GM10266 (cell line): ENCODE results near the gene BCOR.

ENCODE experiments used
- DNase-seq: peaks from one replicate; pipeline ENCODE4 v3.0.0; 2012; ENCODE audit errors: extremely low spot score
- TF ChIP-seq, protein P1 (sequence below): IDR thresholded peaks from 2 replicates; pipeline ENCODE4 v1.5.1; 2012; ENCODE audit warnings: mild to moderate bottlenecking, low read depth; ENCODE audit not compliant: control insufficient read depth, insufficient read depth; ENCODE audit errors: missing control alignments

Gene BCOR

DNA sequence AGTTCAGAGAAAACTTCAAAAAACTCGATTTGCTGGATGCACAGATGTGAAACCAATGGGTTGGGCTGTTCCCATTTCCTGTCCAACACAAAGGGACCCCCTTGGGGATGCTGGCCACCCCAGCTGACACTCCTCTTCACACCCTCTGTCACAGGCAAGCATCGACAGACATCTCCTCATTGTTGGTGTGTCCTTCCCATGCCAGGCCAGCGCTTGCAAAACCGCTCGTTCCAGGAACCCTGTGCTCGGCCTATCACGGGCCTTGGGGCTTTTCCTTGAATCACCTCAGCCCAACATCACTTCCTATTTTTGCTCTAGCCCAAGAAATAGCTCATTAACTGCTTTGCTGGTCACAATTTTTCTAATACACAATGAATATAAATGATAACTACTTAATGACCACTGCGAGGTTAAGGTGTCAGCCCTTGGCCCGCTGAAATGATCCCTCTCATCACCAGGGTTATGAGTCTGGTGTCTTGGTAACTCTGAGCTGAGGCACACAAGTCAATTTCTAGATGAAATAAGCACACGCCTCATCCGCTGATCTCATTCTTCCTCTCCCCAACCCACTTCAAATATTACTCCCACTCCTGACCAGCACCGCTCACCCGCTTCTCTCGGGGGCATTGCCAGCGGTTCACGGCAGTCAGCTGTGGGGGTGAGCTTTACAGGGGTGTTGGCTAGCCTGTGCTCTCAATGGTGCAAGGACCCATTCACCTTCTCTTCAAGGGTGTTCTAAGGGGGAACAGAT, 32.3 kb downstream of the BCOR start:
- TF ChIP-seq, protein P1, sequence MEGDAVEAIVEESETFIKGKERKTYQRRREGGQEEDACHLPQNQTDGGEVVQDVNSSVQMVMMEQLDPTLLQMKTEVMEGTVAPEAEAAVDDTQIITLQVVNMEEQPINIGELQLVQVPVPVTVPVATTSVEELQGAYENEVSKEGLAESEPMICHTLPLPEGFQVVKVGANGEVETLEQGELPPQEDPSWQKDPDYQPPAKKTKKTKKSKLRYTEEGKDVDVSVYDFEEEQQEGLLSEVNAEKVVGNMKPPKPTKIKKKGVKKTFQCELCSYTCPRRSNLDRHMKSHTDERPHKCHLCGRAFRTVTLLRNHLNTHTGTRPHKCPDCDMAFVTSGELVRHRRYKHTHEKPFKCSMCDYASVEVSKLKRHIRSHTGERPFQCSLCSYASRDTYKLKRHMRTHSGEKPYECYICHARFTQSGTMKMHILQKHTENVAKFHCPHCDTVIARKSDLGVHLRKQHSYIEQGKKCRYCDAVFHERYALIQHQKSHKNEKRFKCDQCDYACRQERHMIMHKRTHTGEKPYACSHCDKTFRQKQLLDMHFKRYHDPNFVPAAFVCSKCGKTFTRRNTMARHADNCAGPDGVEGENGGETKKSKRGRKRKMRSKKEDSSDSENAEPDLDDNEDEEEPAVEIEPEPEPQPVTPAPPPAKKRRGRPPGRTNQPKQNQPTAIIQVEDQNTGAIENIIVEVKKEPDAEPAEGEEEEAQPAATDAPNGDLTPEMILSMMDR: no peak
- DNase-seq: no peak

DNA sequence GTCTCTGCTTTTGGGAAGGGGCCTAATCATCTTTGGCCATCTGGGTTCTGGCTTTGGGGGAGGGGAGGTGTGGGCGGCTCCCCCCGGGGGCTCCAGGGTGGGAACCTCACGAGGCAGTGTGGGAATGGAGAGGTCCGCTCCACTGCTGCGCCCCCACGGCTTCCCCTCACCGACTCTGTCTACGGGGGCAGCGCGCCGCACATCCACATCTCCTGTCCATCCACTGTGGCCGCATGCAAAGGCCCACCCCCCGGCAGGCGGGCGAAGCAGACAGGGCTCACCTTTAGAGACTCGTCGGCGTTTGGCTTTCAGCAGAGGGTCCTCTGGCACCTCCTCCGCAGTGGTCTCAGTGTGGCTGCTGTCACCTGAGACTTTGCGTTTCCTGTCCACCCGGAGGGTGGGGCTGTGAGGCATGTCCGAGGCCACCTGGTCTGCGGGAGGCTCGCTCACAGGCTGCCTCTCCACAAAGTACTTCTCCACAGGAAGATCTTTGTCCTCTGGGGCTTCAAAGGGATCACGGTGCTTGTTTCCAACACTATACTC, 33.6 kb downstream of the BCOR start:
- no peak for DNase-seq
- TF ChIP-seq, protein P1: no peak

DNA sequence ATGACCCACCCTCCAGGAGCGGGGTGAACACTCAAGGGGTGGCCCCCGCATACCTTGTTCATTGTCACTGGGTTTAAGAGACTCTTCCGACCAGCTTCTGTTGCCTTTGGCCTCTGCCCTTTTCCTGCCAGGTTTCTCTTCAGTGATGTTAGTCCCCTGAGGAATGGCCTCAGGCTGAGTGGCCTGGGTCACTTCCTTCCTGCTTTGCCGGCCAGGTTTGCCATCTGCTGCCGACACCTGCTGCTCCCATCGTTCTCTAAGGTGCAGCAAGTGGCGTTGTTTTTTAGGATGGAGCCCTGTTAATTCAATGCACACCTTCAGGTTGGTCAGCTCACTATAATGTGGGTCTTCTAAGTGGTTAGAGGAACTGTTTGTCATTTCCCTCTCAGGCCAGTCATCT, 34.2 kb downstream of the BCOR start:
- TF ChIP-seq, protein P1: no peak
- DNase-seq: no peak

DNA sequence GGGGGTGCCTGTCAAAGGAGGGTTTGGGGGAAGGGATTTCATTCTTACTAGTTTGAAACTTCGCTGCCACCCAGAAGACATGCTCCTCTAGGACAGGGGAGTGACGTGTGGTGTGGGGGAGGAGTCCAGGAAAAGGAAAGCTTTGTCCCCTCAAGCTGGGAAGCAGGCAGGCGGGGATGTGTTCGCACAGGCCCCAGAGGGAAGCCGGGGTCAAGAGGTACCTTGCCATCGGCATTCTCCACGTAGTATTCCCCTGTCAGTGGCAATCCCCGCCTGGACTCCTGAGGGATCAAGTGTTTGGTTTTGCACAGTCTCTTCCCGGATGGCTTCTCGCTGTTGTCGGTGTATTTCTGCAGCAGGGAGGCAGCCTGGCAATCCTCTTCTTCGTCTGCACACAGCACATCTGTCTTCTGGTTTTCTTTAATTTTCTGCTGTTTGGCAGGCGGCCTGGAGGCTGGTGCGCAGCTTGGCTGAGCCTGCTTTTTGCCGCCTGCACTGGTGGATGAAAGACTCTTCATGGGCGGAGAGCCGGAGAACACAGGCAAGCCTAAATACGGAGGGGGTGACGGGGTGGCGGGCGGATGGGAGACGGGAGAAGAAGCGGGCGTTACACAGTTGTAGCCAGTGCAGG, 35.1 kb downstream of the BCOR start:
- DNase-seq: no peak
- TF ChIP-seq, protein P1: no peak

DNA sequence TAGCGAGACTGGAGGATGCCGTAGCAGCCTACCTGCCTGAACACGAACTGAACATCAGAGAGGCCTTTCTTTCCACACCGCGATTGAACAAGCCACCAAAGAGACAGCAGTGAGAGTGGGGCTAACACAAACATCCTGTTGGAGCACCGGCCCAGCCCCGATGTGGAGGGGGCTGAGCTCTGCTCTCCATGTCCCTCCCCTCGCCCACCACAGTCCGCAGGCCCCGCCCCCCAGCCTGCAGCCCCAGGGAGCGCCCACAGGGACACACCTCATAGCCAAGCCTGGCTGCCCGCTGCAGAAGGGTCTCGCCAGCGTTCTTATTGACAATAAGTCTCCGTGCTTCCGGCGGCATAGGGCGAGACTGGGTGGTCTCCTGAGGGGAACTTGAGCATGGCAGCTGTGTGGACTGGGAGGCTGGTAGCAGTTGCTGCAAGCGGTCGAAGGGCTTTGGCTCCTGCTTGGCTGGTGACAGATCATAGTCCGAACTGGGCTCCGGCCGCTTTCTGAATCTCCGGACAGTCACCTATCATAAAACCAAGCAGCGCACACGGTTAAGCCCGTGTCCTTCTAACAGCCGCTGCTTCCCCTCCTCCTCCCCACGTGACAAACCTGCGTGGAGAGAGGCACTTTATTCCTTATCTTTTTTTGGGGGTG, 35.8 kb downstream of the BCOR start:
- TF ChIP-seq, protein P1: no peak
- no peak for DNase-seq

DNA sequence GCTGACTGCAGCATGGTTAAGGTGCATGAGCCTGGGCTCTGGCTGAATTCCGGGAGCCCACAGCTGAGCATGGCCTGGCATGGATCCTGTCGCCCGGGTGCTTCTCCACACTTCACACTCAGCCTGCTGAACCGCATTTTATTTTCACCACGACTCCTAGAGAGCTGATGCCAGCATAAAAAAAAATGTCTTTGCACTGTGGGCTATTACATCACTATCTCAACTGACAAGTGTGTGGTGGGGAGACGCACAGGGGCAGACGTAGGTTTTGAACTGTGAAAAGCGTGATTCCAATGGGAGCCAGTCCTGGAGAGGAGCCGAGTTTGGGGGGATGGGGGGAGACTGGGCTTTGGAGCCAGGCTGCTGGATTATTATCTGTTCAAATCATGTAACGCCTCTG, 36.8 kb downstream of the BCOR start:
- no peak for DNase-seq
- TF ChIP-seq, protein P1: no peak
